ENCODE results near the gene COG5.

Gene COG5

DNA sequence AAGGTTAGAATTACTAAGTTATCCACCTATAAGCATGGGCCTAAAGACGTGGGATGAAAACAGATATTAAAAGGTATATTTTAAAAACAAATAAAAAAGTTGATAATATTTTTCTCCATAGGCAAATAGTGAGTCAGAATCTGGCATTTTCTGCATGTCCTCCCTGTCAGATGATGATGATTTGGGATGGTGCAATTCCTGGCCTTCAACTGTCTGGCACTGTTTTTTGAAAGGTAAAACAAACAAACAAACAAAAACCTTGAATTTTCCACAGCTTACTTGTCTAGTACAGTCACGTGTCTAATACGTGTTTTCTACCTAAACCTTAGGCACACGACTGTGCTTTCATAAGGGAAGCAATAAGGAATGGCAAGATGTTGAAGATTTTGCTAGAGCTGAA is 377.5 kb downstream of the COG5 start:
- no peak overlapping the region for H3K4me3 Mint-ChIP-seq
- TF ChIP-seq CTCF (IDR thresholded peaks at IDR 0.05): no peak
- DNase-seq: no peak
- no peaks in the 10 kb centered on the region for H3K4me1 Mint-ChIP-seq
- no peak overlapping the region for H3K27ac Mint-ChIP-seq
- no peaks in the 10 kb centered on the region for H3K9me3 Mint-ChIP-seq
- peaks cover 63% of the 10 kb centered on the region for H3K36me3 Mint-ChIP-seq (ENCODE audit: low read depth)
- H3K27me3 Mint-ChIP-seq (ENCODE audit: low read depth, poor library complexity): no peaks in the 10 kb centered on the region

DNA sequence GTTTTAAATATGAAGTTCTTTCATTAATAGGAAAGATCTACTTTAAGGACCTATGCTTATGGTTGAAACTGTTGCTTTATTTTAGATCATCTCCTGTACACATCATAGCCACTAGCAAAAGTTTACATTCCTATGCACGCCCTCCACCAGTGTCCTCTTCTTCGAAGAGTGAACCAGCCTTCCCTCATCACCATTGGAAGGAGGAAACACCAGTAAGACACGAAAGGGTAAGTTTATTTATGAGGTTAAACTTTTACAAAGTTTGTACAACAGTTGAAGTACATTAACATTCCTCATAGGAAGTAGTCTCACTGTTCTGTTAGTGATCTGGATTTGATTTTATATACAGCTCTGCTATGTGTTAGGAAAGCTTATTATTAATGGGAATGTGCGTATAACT is 378.0 kb downstream of the COG5 start:
- TF ChIP-seq CTCF (IDR thresholded peaks at IDR 0.05): no peak
- H3K36me3 Mint-ChIP-seq (ENCODE audit: low read depth): peaks cover 68% of the 10 kb centered on the region
- no peak for DNase-seq
- no peak overlapping the region for H3K27ac Mint-ChIP-seq
- no peaks in the 10 kb centered on the region for H3K27me3 Mint-ChIP-seq (ENCODE audit: low read depth, poor library complexity)
- H3K4me1 Mint-ChIP-seq: no peaks in the 10 kb centered on the region
- H3K4me3 Mint-ChIP-seq: no peak overlapping the region
- no peaks in the 10 kb centered on the region for H3K9me3 Mint-ChIP-seq

- H3K4me3 Mint-ChIP-seq: no peak overlapping the region
- no peak for DNase-seq
- no peak overlapping the region for H3K27ac Mint-ChIP-seq
- no peaks in the 10 kb centered on the region for H3K4me1 Mint-ChIP-seq
- H3K36me3 Mint-ChIP-seq (ENCODE audit: low read depth): peaks cover 55% of the 10 kb centered on the region
- TF ChIP-seq CTCF (IDR thresholded peaks at IDR 0.05): no peak
- H3K9me3 Mint-ChIP-seq: no peaks in the 10 kb centered on the region
- H3K27me3 Mint-ChIP-seq (ENCODE audit: low read depth, poor library complexity): no peaks in the 10 kb centered on the region
Measured at GRCh38 chr7:107181172-107181571, 382.5 kb downstream of the COG5 start.

DNA sequence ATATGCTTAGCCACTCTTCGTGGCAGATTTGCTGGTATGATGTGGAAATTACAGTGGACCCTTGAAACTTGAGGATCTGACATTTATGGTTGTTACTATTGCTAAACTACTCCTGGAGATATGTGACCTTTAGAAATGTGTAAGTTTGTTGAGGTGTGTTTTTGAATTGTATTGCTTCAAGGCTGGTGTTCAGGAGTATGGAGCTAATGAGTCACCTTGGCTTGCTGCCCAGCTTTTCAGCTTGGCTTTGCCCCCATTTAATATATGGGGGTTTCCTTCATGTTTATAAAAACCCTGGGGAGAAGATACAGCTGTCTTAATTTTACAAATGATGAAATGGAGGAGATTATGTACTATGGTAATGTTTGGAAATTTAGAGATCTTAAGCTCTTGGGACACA is 383.3 kb downstream of the COG5 start:
- TF ChIP-seq CTCF (IDR thresholded peaks at IDR 0.05): no peak
- DNase-seq: no peak
- H3K9me3 Mint-ChIP-seq: no peaks in the 10 kb centered on the region
- no peaks in the 10 kb centered on the region for H3K4me1 Mint-ChIP-seq
- peaks cover 47% of the 10 kb centered on the region for H3K36me3 Mint-ChIP-seq (ENCODE audit: low read depth)
- no peak overlapping the region for H3K4me3 Mint-ChIP-seq
- no peak overlapping the region for H3K27ac Mint-ChIP-seq
- no peaks in the 10 kb centered on the region for H3K27me3 Mint-ChIP-seq (ENCODE audit: low read depth, poor library complexity)

DNA sequence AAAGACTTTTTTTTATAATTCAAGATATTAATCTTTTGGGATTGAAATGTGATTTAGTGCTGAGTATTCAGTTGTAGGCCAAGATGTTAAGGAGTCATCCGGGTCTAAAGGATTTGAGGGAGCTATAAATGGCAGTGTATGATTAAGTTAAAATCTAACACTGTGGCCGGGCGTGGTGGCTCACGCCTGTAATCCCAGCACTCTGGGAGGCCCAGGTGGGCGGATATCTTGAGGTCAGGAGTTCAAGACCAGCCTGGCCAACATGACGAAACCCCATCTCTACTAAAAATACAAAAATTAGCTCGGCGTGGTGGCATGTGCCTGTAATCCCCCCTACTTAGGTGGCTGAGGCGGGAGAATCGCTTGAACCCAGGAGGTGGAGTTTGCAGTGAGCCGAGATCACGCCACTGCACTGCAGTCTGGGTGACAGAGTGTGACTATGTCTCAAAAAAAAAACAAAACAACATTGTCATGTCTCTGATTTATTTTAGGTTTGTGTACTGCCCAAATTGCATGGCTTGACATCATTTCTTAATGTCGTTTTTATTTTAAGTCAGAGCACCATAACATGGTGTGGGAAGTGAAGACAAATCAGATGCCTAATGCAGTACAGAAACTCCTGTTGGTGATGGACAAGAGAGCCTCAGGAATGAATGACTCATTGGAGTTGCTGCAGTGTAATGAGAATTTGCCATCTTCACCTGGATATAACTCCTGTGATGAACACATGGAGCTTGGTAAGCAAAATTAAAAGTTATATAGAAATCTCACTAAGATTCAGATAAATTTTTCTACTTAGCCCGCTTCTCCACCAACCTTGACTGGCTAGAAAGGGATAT is 384.2 kb downstream of the COG5 start:
- Mint-ChIP-seq H3K4me3 (no peak overlapping the region), H3K4me1 (peaks cover under 1% of the 10 kb centered on the region), H3K36me3 (ENCODE audit: low read depth) (peaks cover 39% of the 10 kb centered on the region), H3K27ac (no peak overlapping the region), H3K9me3 (no peaks in the 10 kb centered on the region), H3K27me3 (ENCODE audit: low read depth, poor library complexity) (no peaks in the 10 kb centered on the region)
- TF ChIP-seq CTCF (IDR thresholded peaks at IDR 0.05): no peak
- DNase-seq: no peak
